PFSK-1 (cell line): Measurements from ENCODE around the gene CAMTA1.

Experiments used
- FOXP2 ChIP-seq: optimal IDR thresholded peaks from 2 replicates; pipeline ENCODE3; 2011; ENCODE audit warnings: borderline replicate concordance, control low read depth, inconsistent platforms; ENCODE audit not compliant: insufficient read depth; ENCODE audit errors: extremely low read length, extremely low read depth
- POLR2AphosphoS5 ChIP-seq: IDR thresholded peaks from 2 replicates; pipeline ENCODE4 v1.6.1; 2012; ENCODE audit warnings: low read depth, mild to moderate bottlenecking, control low read depth, low read length, moderate library complexity
- REST ChIP-seq, 2 experiments: IDR thresholded peaks; 2 replicates each; pipeline versions ENCODE4 v1.6.1 to v1.8.0; 2011 to 2012; ENCODE audit warnings: low read depth in 2 of 2, low read length in 2 of 2, control low read depth in 1 of 2, inconsistent platforms in 1 of 2, mild to moderate bottlenecking in 1 of 2, moderate library complexity in 1 of 2; ENCODE audit not compliant: insufficient read depth in 1 of 2
- SIN3A ChIP-seq: IDR thresholded peaks from 2 replicates; pipeline ENCODE4 v1.6.1; 2012; ENCODE audit warnings: mild to moderate bottlenecking, low read length, moderate library complexity, borderline replicate concordance; ENCODE audit not compliant: insufficient read depth
- TAF1 ChIP-seq: IDR thresholded peaks from 2 replicates; pipeline ENCODE4 v1.6.1; 2012; ENCODE audit warnings: low read length, control low read depth, borderline replicate concordance; ENCODE audit not compliant: insufficient read depth

The CAMTA1 gene

GRCh38 chr1:6891781-6892579, 106.7 kb downstream of the CAMTA1 start:
- no peak for TF ChIP-seq TAF1
- no peak for TF ChIP-seq SIN3A
- TF ChIP-seq REST (IDR thresholded peaks at IDR 0.05; ENCODE audit: insufficient read depth in 1 of 2, low read depth in 2 of 2, low read length in 2 of 2): no peak
- TF ChIP-seq FOXP2: no peak
- TF ChIP-seq POLR2AphosphoS5: no peak

DNA sequence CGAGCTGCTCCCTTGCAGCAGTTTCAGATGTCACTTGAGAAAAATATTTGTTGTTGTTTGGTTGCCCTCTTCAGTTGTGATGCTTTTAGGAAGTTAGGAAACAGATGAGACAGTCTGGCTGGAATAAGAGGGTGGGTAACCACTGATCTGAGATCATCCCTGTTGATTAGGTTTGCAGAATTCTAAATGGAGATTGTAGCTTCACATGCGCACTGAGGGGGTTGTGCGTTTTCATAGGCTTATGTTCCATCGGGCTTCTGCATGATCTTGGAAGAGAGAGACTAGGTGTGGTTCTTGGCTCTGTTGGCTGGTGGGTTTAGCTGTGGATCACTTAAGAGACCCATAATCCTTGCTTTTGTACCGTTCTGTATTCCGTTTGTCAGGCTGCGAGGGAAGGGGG, 108.1 kb downstream of the CAMTA1 start:
- TF ChIP-seq FOXP2 (no peak), TAF1 (no peak), POLR2AphosphoS5 (no peak), REST (IDR thresholded peaks at IDR 0.05; ENCODE audit: insufficient read depth in 1 of 2, low read depth in 2 of 2, low read length in 2 of 2) (no peak), SIN3A (no peak)

DNA sequence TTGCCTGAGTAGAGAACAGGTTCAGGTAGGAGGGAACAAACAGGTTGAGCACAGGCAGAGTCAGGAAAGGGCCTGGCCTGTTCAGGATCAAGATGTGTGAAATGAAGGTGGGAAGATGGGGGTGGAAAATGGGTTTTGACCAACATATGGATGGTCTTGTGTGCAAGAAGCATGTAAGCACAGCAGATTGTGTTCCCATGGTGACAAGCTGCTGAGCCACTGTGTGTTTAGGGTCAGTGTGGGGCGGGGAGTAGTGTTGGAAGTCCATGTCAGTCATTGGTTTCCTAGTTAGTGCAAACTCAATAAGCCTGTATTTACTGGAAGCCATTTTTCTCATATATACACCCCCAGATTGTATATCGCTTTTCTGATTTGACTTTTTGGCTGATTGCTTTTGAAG, 111.9 kb downstream of the CAMTA1 start:
- TF ChIP-seq TAF1 (no peak), SIN3A (no peak), FOXP2 (no peak), REST (IDR thresholded peaks at IDR 0.05; ENCODE audit: insufficient read depth in 1 of 2, low read depth in 2 of 2, low read length in 2 of 2) (no peak), POLR2AphosphoS5 (no peak)

- TF ChIP-seq FOXP2 (no peak), SIN3A (no peak), REST (IDR thresholded peaks at IDR 0.05; ENCODE audit: insufficient read depth in 1 of 2, low read depth in 2 of 2, low read length in 2 of 2) (no peak), POLR2AphosphoS5 (no peak), TAF1 (no peak)
These were observed 113.8 kb downstream of the CAMTA1 start for GRCh38 chr1:6898974-6899539.
